GM04503 (cell line): ENCODE measurements around the gene FAM234B.

Source experiments
- DNase-seq: peaks from one replicate; pipeline ENCODE4 v3.0.0-alpha.2; 2012; ENCODE audit warnings: low read depth

FAM234B gene

GRCh38 chr12:13091832-13092231, 47.7 kb downstream of the FAM234B start:
- no peak for DNase-seq

DNA sequence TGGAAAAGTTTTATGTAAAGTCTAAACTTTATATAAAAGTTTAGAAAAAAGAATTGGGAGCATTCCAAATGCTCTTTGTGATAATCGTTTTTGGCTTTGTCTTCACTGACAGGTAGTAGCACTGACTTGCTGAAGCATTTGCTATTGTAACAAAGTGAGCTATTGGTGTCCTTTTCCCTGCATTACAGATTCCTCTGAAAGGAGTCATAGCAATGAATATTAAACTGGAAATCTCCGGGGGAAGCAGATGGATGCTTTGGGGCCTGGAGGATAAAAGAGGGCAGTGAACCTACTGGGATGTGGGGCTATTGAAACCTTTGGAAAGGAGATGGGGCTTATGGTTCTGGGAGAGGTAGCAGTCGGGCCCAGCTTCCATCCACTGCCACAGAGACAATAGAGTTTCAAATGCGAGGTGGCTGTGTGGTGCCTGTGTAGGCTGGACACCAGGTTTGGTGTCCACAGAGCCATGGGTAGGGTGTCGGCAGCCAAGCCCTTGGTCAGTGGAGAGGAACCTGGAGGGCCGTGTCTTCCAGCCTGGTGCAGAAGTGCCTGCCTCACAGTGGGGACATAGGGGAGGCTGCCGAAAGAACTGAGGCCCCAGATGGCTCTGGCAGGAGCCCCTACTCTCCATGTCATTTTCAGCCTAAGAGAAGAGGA, 49.1 kb downstream of the FAM234B start:
- no peak for DNase-seq

DNA sequence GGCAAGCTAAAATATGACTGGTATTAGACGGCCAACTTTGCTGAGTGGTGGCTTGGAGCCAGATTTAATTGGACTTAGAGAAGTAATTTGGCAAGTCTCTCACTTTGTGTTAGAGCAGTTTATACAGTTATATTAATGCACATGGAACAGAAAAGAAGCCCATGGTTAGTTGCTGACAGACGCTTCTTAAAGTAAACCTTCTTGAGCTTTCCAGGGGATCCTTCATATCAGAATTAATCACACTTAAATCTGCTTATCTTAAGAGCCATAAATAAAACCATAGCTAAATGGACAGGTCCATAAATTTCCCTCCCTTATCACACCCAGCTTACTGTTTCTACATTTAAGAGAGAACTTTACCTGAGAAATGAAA, 49.7 kb downstream of the FAM234B start:
- no peak for DNase-seq

- DNase-seq = no peak
Observed at GRCh38 chr12:13094367-13094766, 50.2 kb downstream of the FAM234B start.

DNA sequence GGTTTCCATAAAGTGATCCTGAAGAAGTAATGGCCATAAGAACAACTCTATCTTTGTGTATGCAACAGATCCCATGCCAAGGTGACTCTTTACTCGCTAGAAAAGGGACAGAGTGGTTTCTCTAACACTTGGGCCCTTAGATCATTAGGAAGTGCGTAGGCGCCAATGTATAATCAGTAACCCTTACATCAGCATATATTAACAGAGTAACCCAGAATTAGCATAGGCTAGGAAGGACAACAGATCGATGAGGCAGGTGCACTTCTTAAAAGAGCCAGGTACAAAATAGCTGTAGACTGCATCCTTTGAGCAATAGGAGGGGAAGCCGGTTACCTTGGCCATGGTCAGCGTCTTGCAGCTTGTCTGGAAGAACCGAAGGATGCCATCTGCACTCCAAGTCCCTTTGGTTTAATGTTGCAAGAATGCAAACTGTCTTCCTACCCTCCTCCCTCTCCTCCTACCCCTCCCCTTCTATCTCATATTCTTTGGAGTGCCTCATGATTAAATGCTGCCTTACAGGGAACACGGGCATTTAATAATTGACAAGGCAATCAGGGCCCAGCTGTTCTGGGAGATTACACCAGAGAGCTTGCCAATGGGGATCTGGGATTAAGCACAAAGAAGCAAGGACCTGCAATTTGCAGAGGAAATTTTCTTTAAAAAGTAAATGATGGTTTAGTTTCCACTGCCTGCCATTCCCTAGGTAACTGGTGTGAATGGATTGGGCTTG, 51.2 kb downstream of the FAM234B start:
- DNase-seq = no peak

GRCh38 chr12:13097491-13098011, 53.4 kb downstream of the FAM234B start:
- DNase-seq = no peak

GRCh38 chr12:13099066-13099843, 55.1 kb downstream of the FAM234B start:
- DNase-seq = no peak

- no peak for DNase-seq
Observed at GRCh38 chr12:13099844-13100604, 55.8 kb downstream of the FAM234B start.

- DNase-seq = no peak
Observed at GRCh38 chr12:13100605-13100881, 56.4 kb downstream of the FAM234B start.

- peak; percentile 65 for DNase-seq
Observed at GRCh38 chr12:13100882-13101769, 56.9 kb downstream of the FAM234B start.

DNA sequence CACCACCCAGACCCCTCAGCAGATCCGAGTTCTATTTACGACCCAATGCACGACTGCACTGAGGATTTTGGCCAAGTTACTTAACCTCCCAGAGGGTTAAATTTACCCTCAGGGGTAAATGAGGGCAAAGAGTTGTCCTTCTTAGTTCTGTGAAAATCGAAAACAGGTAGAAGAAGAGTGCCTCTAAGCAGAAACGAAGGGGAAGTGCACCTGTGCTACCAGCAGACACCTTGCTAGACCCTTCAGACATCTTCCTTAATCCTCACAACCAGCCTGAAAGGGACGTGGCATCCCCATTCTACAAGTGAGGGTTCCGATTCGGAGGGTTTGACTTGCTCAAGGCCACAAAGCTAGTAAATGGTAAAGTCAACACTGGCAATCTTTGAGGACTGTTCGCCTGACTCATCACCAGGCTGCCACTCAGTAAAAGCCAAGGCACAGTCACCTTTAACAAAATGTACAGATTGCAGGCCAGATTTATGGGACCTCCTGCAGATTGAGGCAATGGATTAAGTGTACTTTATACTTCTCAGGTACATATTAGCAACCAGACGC, 57.7 kb downstream of the FAM234B start:
- no peak for DNase-seq

GRCh38 chr12:13102461-13103195, 58.4 kb downstream of the FAM234B start:
- no peak for DNase-seq

- no peak for DNase-seq
Observed at GRCh38 chr12:13103391-13104033, 59.3 kb downstream of the FAM234B start, which contains the start of gene GSG1. Gene GSG1, minus strand, starts transcription at chr12:13103667. Its CDS starts 155 bp downstream, at chr12:13103512.

DNA sequence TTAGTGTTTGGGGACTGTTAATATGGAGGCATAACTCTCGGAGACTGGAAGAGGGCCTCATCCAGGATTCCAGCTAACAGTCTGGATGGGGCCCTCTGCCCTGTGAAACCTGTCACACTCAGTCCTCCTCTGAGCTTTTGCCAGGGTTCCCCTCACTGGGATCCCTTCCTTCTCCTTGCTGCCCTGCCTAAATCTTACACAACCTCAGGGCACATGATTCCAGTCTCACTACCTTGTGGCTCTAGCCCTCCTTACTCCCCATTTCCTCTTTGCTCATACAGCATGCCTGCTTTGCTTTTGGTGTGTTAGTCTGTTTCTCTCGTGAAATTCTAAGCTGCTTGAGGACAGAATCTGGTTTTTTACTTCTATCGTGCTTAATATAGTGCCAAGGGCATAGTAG, 60.2 kb downstream of the FAM234B start:
- no peak for DNase-seq

DNA sequence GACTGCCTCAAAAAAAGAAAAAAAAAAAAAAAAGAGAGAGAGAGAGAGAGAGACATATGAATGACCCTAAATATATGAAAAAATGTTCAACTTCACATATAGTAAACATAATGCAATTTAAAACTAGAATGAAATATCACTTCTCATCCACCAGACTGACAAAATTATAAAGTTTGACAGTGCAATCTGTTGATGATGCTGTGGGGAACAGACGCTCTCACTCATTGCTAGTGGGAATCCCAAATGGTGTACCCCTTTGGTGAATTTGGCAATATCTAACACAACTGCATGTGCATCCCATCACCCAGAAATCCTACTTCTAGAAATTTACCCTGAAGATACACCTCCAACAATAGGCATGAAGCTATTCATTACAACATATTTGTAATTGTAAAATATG, 61.6 kb downstream of the FAM234B start:
- no peak for DNase-seq

- no peak for DNase-seq
Observed at GRCh38 chr12:13106666-13107065, 62.5 kb downstream of the FAM234B start.

- no peak for DNase-seq
Observed at GRCh38 chr12:13112968-13113367, 68.8 kb downstream of the FAM234B start.

- DNase-seq = no peak
Observed at GRCh38 chr12:13114251-13115052, 70.3 kb downstream of the FAM234B start.

DNA sequence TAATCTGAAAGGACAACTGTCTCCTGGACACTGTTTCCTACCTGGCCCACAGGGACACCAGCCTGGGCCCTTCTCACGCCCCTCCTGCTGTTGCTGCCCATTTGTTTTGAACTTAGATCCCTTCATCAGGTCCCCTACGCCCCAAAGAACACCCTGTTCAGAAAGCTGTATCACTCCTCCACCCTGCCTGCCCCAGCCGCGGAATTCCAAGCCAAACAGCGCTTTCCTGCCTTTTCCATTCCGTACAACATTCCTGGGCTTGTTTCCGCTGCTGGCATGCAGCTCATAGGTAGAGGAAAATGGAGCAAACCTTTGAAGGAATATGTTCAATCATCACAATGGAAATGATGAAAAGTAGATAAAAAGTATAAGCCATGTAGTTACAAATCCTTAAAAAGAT, 72.1 kb downstream of the FAM234B start:
- no peak for DNase-seq
